Spleen (tissue), 11 donors: ENCODE results near the gene PHC2. TPM values are rescaled to one million over a fixed set of nuclear protein-coding genes. Genes with fewer than 3 reads are reported as not detected.

Source experiments
- DNase-seq: peaks from one replicate; pipeline ENCODE4 v3.0.0-alpha.2; 2020
- H3K27ac ChIP-seq, 8 donors: fragments of 200-600 bp; sonication (generic) in 7 of 8; 1 replicate in 4 of 8; 2 replicates in 4 of 8; pipeline versions ENCODE4 v1.5.0 to v1.8.0; 2016 to 2021; ENCODE audit warnings: inconsistent platforms in 4 of 8, mild to moderate bottlenecking in 4 of 8, moderate library complexity in 1 of 8
- H3K27me3 ChIP-seq, 7 donors: fragments of 200-600 bp; sonication (generic) in 6 of 7; replicated peaks in 1 of 7; 1 replicate in 4 of 7; 2 replicates in 3 of 7; pipeline versions ENCODE4 v1.5.0 to v1.8.0; 2016 to 2021; ENCODE audit warnings: inconsistent platforms in 3 of 7, mild to moderate bottlenecking in 1 of 7
- H3K36me3 ChIP-seq, 6 donors: fragments of 200-600 bp; sonication (generic) in 5 of 6; 1 replicate in 4 of 6; 2 replicates in 2 of 6; pipeline versions ENCODE4 v1.5.0 to v1.8.0; 2016 to 2021; ENCODE audit warnings: inconsistent platforms in 2 of 6
- H3K4me1 ChIP-seq, 6 donors: fragments of 200-600 bp; sonication (generic) in 5 of 6; 1 replicate in 3 of 6; 2 replicates in 3 of 6; pipeline versions ENCODE4 v1.5.0 to v1.8.0; 2016 to 2021; ENCODE audit warnings: inconsistent platforms in 3 of 6
- H3K4me3 ChIP-seq, 8 donors: fragments of 200-600 bp; sonication (generic) in 7 of 8; 1 replicate in 4 of 8; 2 replicates in 4 of 8; pipeline versions ENCODE4 v1.5.0 to v1.8.0; 2016 to 2021; ENCODE audit warnings: inconsistent platforms in 4 of 8, mild to moderate bottlenecking in 4 of 8, moderate library complexity in 2 of 8
- H3K9me3 ChIP-seq, 8 donors: fragments of 200-600 bp; sonication (generic) in 7 of 8; 1 replicate in 4 of 8; 2 replicates in 4 of 8; pipeline versions ENCODE4 v1.5.0 to v1.8.0; 2016 to 2021; ENCODE audit warnings: inconsistent platforms in 4 of 8
- POLR2A ChIP-seq, 3 donors: fragments of 450-650 bp; IDR thresholded peaks; one replicate each; pipeline ENCODE4 v1.5.1; 2017; ENCODE audit warnings: antibody characterized with exemption in 3 of 3, mild to moderate bottlenecking in 1 of 3
- POLR2AphosphoS5 ChIP-seq, 3 donors: sonication (generic); formaldehyde crosslinking; IDR thresholded peaks; one replicate each; pipeline ENCODE4 v1.5.1; 2017; ENCODE audit warnings: antibody characterized with exemption in 3 of 3
- WGBS, 5 donors: extraction: QIAGEN DNeasy Blood & Tissue Kit in 3 of 5; methylation state at CpG; one replicate each; pipeline versions ENCODE4 v1.1.5 to v1.1.7; 2013 to 2018; 5-methylcytosine and 5-hydroxymethylcytosine counted together
- intact Hi-C: fragments of 100-400 bp; cut with DNase I; formaldehyde crosslinking; loops from one replicate; pipeline ENCODE4 v1.15.0; 2023; ENCODE audit warnings: low total_unique reads
- polyA plus RNA-seq, 3 donors: library from polyadenylated mRNA; stranded (reverse); fragments of 200-250 nt; gene quantifications; one replicate each; pipeline ENCODE4 v1.2.1, GENCODE V29; 2013
- total RNA-seq, 7 donors: library from RNA; depleted of rRNA in 3 of 7; stranded (reverse); fragments of >200 nt in 3 of 7; fragmentation: NEBNext Ultra II Directional in 4 of 7; extraction: Animal tissue kit (Norgen Biotek cat#: 25700) in 4 of 7; gene quantifications; one replicate each; pipeline versions ENCODE4 v1.1.0 to v1.2.1, GENCODE V29; 2016 to 2021
- TF ChIP-seq, protein P1 (sequence below), 11 experiments: fragments of 200-600 bp in 7 of 11; fragments of 450-650 bp in 4 of 11; sonication (generic) in 4 of 11; IDR thresholded peaks in 8 of 11; conservative IDR thresholded peaks in 3 of 11; 1 replicate in 7 of 11; 2 replicates in 4 of 11; pipeline versions ENCODE4 v1.4.0 to v1.8.0; 2016 to 2021; ENCODE audit warnings: antibody characterized with exemption in 11 of 11, inconsistent platforms in 4 of 11, mild to moderate bottlenecking in 1 of 11
- donor health status: healthy with polysubstance abuse.
- donor health status: DM: no; HTN: no; CAD: no; lungs with moderate emphysema.
- donor health status: DM: no; HTN: no; CAD: no.
- donor health status: Bipolar disorder and iron deficiency.
- donor health status: healthy.
- donor health status: DM: no; HTN: no; CAD: no.
- donor health status: DM: yes; HTN: yes; CAD: no.

The PHC2 gene
- total and polyA plus RNA-seq, 10 donors: 51.1 to 272 (median 136) TPM

DNA sequence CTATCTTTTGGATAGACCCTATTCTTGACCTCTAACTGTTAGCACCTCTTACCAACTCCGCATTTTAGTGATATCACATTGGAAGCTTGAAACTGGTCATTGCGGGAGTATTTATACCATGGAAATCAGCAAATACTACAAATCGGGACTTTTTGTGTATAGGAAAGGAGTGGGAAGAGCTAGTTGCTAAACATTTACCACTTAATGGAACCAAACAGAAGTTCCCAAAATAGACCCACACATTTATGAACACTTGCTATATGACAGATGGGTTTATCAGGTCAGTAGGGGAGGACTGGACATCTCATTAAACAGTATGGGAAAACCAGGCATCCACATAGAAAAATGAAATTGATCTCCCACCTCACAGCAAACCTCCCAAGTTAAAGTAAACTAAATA, 29.4 kb downstream of the PHC2 start:
- no peak for TF ChIP-seq POLR2A (IDR thresholded peaks at IDR 0.05)
- TF ChIP-seq POLR2AphosphoS5 (IDR thresholded peaks at IDR 0.05): no peak
- TF ChIP-seq, protein P1, sequence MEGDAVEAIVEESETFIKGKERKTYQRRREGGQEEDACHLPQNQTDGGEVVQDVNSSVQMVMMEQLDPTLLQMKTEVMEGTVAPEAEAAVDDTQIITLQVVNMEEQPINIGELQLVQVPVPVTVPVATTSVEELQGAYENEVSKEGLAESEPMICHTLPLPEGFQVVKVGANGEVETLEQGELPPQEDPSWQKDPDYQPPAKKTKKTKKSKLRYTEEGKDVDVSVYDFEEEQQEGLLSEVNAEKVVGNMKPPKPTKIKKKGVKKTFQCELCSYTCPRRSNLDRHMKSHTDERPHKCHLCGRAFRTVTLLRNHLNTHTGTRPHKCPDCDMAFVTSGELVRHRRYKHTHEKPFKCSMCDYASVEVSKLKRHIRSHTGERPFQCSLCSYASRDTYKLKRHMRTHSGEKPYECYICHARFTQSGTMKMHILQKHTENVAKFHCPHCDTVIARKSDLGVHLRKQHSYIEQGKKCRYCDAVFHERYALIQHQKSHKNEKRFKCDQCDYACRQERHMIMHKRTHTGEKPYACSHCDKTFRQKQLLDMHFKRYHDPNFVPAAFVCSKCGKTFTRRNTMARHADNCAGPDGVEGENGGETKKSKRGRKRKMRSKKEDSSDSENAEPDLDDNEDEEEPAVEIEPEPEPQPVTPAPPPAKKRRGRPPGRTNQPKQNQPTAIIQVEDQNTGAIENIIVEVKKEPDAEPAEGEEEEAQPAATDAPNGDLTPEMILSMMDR (IDR thresholded peaks at IDR 0.05 in 8 of 11, conservative IDR thresholded peaks at IDR 0.05 in 3 of 11): no peak
- WGBS, 5 donors: 92 to 99% (median 95%) methylated on average over 3 of the region's 3 CpGs
- no peak for DNase-seq
- H3K4me3 ChIP-seq: no peak overlapping the region
- H3K27ac ChIP-seq: no peak overlapping the region
- no peaks in the 10 kb centered on the region for H3K27me3 ChIP-seq
- H3K9me3 ChIP-seq: no peaks in the 10 kb centered on the region
- intact Hi-C loops: no loop called here
- peaks cover 0 to 17% (median 6%) of the 10 kb centered on the region in 6 donors for H3K4me1 ChIP-seq
- no peaks in the 10 kb centered on the region for H3K36me3 ChIP-seq

DNA sequence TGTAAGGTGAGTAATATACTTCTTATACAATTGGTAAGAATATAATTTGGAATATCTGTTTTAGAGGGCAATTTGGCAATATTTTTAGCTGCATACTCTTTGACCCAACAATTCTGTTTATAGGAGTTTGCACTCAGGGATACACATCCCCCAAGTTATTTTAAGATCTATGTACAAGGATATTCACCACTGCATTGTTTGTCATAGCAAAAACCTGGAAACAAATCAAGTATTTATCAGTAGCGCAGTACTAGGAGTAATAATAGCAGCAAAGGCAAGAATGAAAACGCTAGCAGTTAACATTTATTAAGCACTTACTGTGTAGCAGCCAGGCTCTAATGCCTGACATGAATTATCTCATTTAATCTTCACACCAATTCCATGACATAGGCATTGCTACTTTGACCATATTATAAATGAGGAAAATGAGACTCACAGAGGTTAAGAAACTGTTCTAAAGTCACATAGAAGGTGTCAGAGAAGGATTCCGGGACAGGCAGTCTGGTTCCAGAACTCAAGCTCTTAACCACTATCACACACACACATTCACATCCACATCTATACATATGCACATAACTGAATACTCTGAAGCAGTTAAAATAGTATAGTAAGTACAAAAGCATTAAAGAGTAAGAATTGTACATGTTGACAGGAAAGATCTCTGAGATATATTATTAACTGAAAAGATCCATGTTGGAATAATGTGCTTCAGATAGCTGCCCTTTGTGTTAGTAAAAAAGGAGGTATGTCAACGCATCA, 30.6 kb downstream of the PHC2 start:
- no peaks in the 10 kb centered on the region for H3K27me3 ChIP-seq
- 70 to 91% (median 86%) methylated on average over 4 of the region's 4 CpGs for WGBS, 5 donors
- DNase-seq: no peak
- H3K4me1 ChIP-seq: peaks cover 0 to 21% (median 8%) of the 10 kb centered on the region in 6 donors
- TF ChIP-seq POLR2A (IDR thresholded peaks at IDR 0.05) (no peak), POLR2AphosphoS5 (IDR thresholded peaks at IDR 0.05) (no peak)
- TF ChIP-seq, protein P1 (IDR thresholded peaks at IDR 0.05 in 8 of 11, conservative IDR thresholded peaks at IDR 0.05 in 3 of 11): no peak
- no peaks in the 10 kb centered on the region for H3K36me3 ChIP-seq
- no peaks in the 10 kb centered on the region for H3K9me3 ChIP-seq
- intact Hi-C loops: no loop called here
- no peak overlapping the region for H3K4me3 ChIP-seq
- H3K27ac ChIP-seq: no peak overlapping the region

DNA sequence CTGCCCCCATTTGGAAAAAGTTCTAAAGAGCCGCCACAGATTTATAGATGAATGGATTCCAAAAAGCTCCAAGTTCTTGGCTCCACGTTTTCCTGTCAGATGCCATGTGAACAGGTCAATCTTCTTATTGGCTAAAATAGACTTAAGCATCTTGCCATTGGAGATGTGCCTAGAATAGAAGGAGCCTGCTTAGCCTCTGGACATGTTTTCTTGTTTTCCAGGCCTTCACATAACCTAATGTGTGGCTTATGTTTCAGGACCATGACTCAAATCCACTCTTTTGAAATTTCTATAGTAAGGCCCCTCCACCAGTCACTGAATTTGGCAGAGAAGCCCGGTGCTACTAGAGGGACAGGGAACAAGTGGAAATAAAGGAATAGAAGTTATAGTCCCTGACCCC, 31.5 kb downstream of the PHC2 start:
- H3K4me3 ChIP-seq: no peak overlapping the region
- H3K9me3 ChIP-seq: no peaks in the 10 kb centered on the region
- no peaks in the 10 kb centered on the region for H3K36me3 ChIP-seq
- H3K4me1 ChIP-seq: peaks cover 0 to 21% (median 8%) of the 10 kb centered on the region in 6 donors
- no peaks in the 10 kb centered on the region for H3K27me3 ChIP-seq
- intact Hi-C loops: no loop called here
- 64 to 82% (median 78%) methylated on average over 3 of the region's 3 CpGs for WGBS, 5 donors
- no peak for DNase-seq
- no peak overlapping the region for H3K27ac ChIP-seq
- TF ChIP-seq, protein P1 (IDR thresholded peaks at IDR 0.05 in 8 of 11, conservative IDR thresholded peaks at IDR 0.05 in 3 of 11): no peak
- TF ChIP-seq POLR2AphosphoS5 (IDR thresholded peaks at IDR 0.05): no peak
- no peak for TF ChIP-seq POLR2A (IDR thresholded peaks at IDR 0.05)

DNA sequence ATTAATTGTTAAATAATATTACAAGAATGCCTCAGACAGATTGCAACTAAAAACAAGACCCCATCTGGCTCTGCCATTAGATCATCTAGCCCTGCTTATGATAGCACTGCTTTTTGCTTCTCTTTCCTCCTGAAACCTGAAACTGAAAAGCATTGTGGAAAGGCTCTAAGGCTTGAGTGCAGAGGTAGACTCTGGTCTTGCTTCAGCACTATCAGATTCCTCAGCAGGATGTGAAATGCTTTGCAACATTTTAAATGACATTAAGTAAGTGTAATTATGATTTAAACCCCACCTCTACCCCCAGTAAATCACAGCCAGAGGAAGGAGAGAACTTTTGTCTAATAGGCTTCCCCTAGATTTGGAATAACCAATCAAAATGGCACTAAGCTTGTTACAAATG, 32.9 kb downstream of the PHC2 start:
- H3K27ac ChIP-seq: no peak overlapping the region
- intact Hi-C loops: no loop called here
- no peaks in the 10 kb centered on the region for H3K36me3 ChIP-seq
- no peak overlapping the region for H3K4me3 ChIP-seq
- H3K27me3 ChIP-seq: no peaks in the 10 kb centered on the region
- no peak for TF ChIP-seq POLR2AphosphoS5 (IDR thresholded peaks at IDR 0.05)
- TF ChIP-seq, protein P1 (IDR thresholded peaks at IDR 0.05 in 8 of 11, conservative IDR thresholded peaks at IDR 0.05 in 3 of 11): no peak
- TF ChIP-seq POLR2A (IDR thresholded peaks at IDR 0.05): no peak
- DNase-seq: no peak
- H3K4me1 ChIP-seq: peaks cover 0 to 22% (median 10%) of the 10 kb centered on the region in 6 donors
- no peaks in the 10 kb centered on the region for H3K9me3 ChIP-seq
